Measurements from ENCODE around the gene KCTD18. TPM values are rescaled to one million over a fixed set of nuclear protein-coding genes. Genes with fewer than 3 reads are reported as not detected.

KCTD18 gene
- total RNA-seq, 1 experiment from 2014 or later: 19.6 TPM

DNA sequence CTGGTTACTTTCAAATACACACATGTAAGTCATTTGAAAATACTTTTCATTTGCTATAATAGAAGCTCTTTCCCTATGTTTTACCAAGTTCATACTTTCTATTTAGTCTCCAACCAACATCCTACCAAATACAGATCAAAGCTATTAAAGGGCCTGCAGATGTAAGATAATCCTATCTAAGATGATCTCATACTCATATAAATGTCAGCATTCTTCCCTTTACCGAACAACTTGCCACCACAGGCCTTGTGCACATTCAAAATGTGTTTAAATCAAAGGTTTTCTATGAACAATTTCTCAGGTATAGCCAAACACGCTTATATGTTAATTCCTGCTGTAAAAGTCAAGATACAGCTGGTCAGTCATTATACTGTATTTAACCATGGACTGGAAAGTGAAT, 23.3 kb downstream of the KCTD18 start:
- peak; percentile 41 for DNase-seq (ENCODE audit: low read depth)

DNA sequence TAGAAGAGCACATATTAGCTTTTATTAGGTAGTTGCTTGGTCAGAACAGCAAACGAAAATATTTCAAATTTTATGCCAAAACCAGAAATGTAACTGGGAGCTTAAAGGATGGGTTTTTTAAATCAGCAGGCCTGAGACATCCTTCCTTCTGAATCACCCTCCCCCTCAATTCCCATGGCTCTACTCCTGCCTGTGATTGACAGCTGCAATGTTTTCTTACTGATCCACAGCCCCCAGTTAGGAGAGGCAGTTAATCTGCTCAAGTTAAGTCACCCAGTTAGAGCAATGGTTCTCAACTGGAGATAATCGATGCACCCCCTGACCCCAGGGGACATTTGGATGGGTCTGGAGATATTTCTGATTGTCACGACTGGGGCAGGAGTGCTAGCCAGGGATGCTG, 24.9 kb downstream of the KCTD18 start:
- peak; percentile 50 for DNase-seq (ENCODE audit: low read depth)

- peak; percentile 20 for DNase-seq (ENCODE audit: low read depth)
These were observed 26.1 kb downstream of the KCTD18 start for GRCh38 chr2:200483729-200484198.

DNA sequence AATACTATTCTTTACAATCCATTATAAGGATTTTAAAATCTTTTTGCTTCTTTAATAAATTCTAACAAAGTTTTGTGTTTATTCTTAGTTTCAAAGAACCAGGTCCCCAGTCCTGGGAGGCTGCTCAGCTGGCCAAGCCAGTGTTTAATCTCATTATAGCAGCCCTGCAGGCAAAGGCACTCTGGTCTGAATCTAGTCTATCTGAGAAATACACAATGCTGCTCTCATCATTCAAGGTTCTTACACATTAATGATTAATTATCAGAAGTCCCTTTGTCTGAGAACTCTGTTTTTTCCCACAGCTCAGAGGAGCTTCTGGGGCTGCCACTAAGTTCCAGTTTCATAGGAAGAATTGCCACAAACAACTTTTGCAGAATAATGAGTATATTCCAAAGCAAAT, 27.7 kb downstream of the KCTD18 start:
- no peak for DNase-seq (ENCODE audit: low read depth)

DNA sequence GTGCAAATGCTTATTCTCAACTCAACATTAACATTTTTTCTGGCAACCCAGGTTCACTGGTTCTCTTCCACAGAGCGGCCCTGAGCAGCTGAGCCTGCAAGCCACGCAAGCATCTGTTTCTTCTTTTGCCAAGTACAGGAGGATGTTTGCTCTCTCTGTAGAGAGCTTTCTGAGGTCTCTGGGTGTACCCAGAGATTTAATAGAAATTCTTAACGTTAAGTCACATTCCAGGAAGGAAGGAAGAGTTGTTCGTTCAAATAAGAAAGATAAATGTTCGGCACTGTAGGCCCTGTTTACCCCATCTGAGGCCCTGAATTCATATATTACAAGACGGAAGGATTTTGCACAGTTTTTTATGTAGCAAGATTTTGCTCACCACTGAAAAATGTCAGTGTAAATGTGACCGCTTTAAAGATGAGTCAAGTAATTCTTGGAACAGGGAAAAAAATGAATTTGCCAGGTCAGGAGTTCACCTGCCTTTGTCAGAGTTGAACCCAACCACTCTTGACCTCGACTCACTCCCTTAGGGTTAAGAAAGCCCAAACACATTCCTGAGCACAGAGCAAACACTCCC, 30.1 kb downstream of the KCTD18 start:
- peak; percentile 89 for DNase-seq (ENCODE audit: low read depth)

DNA sequence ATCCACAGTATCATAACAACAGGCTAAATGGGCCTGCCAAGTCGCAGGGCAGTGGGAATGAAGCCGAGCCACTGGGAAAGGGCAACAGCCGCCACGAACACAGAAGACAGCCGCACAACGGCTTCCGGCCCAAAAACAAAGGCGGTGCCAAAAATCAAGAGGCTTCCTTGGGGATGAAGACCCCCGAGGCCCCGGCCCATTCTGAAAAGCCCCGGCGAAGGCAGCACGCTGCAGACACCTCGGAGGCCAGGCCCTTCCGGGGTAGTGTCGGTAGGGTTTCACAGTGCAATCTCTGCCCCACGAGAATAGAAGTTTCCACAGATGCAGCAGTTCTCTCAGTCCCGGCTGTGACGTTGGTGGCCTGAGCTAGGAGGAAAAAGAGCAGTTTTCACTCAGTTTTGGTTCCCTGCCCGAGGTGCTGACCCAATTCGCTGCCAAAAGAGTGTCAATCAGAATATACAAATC, 32.2 kb downstream of the KCTD18 start:
- no peak for DNase-seq (ENCODE audit: low read depth)

- DNase-seq (ENCODE audit: low read depth): peak; percentile 67
These were observed 33.0 kb downstream of the KCTD18 start for GRCh38 chr2:200476836-200477235.

DNA sequence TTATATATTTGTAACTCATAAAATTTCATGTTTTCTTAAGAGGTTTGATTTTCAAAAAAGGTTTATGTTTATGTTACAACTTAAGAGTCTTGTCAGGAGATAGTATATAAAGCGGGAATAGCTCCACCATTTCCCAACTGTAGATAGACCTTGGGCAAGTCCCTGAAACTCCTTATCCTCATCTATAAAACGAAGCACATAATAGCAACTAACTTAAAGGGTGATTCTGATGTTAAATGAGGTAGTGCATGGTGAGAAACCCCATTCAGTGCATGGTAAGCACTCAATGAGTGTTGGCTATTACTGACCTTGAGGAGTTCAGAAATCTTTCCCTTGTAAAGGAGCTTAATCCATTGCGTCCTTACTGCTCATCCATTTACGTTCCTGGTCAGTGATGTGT, 34.1 kb downstream of the KCTD18 start:
- DNase-seq (ENCODE audit: low read depth): no peak

DNA sequence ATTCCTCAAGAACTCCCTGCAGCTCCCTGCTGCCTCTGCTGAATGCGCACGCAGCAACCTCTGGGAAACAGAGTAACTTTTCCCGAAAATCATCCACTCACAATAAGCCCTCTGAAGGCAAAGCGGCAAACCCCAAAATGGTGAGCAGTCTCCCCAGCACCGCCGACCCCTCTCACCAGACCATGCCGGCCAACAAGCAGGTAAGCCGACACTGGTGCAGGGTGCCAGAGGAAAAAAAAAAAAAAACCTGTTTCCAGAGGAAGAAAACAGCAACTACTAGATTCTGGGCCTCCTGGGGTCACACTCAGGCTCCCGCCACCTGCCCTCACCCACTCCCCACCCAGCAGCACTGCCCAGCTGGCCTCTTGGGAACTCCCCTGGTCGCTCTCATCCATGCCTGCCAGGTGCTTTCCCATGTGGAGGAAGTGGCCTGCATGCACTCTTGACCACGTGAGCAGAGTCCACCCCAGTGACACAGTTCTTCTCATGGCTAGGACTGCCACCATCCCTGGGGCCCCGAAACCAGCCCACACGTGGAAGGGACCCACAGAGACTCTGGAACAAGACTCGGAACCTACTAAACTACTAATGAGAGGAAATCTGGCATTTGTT, 36.9 kb downstream of the KCTD18 start:
- no peak for DNase-seq (ENCODE audit: low read depth)

DNA sequence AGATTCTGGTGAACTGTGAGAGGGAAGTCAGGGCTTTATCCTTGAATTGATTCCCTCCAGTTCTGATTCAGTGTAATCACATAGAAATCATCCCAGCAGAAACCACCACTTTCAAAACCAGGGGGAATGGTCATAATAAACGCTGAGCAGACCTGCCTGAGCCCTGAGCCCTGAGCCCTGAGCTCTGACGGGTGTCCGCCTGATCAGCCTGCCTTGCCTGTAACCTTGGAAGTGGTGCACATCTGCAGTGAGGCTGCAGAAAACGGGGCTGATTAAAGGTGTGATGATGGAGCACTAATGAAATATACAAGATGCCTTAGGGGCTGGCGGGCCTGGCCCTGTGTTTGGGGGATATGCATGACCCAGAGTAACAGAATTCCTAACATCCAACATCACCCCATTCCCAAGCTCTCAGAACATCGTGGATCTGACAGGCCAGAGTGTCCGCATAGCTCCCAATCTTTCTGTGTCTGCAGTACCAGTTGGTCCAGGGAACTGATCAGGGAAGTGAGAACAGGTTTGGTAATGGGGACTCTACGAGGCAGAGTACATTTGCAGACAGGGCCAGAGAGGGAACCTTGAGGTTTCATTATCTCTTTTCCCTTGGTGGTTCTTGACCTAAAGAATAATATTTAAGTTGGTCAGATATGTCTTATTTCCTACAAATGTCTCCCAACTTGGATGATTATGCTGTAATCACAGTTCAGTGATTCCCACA, 37.8 kb downstream of the KCTD18 start:
- DNase-seq (ENCODE audit: low read depth): no peak

DNA sequence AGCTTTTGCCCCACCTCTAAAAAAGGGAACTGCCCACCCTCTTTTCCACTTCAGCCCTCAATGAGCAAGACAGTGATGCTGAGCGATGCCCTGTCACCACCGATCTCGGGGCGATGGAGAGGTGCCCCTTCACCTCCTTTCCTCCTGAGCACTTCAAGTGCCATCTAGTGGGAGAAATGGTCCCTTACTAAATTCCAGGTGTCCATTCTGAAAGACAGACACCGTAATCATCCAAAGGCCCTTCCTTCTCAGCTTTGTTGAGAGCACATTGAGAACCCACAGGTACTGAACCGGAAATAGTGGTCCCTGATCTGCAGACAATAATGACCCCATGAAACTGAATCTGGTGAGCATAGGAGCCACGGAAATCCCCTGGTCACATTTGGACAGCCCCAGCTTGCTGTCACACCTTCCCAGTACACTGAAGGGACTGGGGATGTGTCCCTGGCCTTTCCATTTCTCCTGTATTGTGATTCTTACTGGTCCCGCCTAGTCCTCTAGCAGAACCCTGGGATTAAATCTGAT, 38.5 kb downstream of the KCTD18 start:
- DNase-seq (ENCODE audit: low read depth): peak; percentile 31

- DNase-seq (ENCODE audit: low read depth): no peak
These were observed 39.6 kb downstream of the KCTD18 start for GRCh38 chr2:200470230-200470629.

DNA sequence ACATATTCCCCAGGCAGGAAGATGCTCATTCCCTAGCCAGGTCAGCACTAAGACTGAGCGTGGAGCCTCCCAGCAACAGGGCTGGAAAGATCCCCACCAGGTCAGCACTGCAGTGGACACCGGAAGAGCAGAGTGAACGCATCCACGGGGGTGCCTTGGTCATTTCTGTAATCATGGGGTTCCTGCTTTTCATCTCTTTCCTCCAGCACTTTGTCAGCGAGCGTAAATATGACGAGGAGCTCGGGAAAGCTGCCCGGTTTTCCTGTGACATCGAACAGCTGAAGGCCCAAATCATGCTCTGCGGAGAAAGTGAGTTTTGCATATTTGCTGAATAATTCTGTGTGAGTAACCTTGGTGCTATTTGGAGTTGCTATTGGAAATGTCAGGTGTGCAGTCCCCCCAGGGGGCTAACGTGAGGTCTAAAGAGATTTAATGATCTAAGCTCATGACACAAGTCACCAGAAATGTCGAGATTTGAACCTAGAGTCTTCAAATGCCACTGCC, 40.1 kb downstream of the KCTD18 start:
- DNase-seq (ENCODE audit: low read depth): peak; percentile 89

GRCh38 chr2:200467806-200468681, 41.8 kb downstream of the KCTD18 start:
- peak; percentile 93 for DNase-seq (ENCODE audit: low read depth)

GRCh38 chr2:200466425-200467418, 43.1 kb downstream of the KCTD18 start:
- peak; percentile 69 for DNase-seq (ENCODE audit: low read depth)

GRCh38 chr2:200463452-200463851, 46.4 kb downstream of the KCTD18 start:
- no peak for DNase-seq (ENCODE audit: low read depth)

GRCh38 chr2:200461846-200462710, 47.8 kb downstream of the KCTD18 start:
- no peak for DNase-seq (ENCODE audit: low read depth)

GRCh38 chr2:200459101-200459500, 50.8 kb downstream of the KCTD18 start:
- no peak for DNase-seq (ENCODE audit: low read depth)

- DNase-seq (ENCODE audit: low read depth): no peak
These were observed 53.3 kb downstream of the KCTD18 start for GRCh38 chr2:200456567-200456966.
